Stimulated activated CD8-positive, alpha-beta memory T cell treated with anti-CD3 and anti-CD28 coated beads, Interleukin-4, amount 100 ng/mL, for 1 hour (primary cell): ENCODE data around the gene TBC1D30.

ENCODE experiments used
- DNase-seq, 2 donors: peaks; one replicate each; pipeline ENCODE4 v3.0.0-alpha.2; 2020; ENCODE audit warnings: low read depth in 2 of 2, low spot score in 1 of 2

The TBC1D30 gene

GRCh38 chr12:64802180-64802775 lies 22.2 kb upstream of the TBC1D30 start:
- peak in 1 of 2 donors; percentile 15 for DNase-seq

GRCh38 chr12:64806173-64806572 lies 18.3 kb upstream of the TBC1D30 start:
- no peak for DNase-seq

GRCh38 chr12:64806593-64807460 lies 17.6 kb upstream of the TBC1D30 start:
- DNase-seq = no peak

- no peak for DNase-seq
Observed at GRCh38 chr12:64808110-64808509, 16.3 kb upstream of the TBC1D30 start.

- DNase-seq = no peak
Observed at GRCh38 chr12:64810831-64811230, 13.6 kb upstream of the TBC1D30 start.

- no peak for DNase-seq
Observed at GRCh38 chr12:64813723-64814122, 10.7 kb upstream of the TBC1D30 start.

GRCh38 chr12:64814432-64814831 lies 10.0 kb upstream of the TBC1D30 start:
- no peak for DNase-seq

GRCh38 chr12:64819816-64820402 lies 4.5 kb upstream of the TBC1D30 start:
- no peak for DNase-seq

GRCh38 chr12:64820593-64820992 lies 3.9 kb upstream of the TBC1D30 start:
- no peak for DNase-seq

- DNase-seq = no peak
Observed at GRCh38 chr12:64821116-64821630, 3.3 kb upstream of the TBC1D30 start.

- no peak for DNase-seq
Observed at GRCh38 chr12:64824130-64824499, 332 bp upstream of the TBC1D30 start.

- DNase-seq = no peak
Observed at GRCh38 chr12:64825143-64826021, 935 bp downstream of the TBC1D30 start.

- no peak for DNase-seq
Observed at GRCh38 chr12:64826234-64826633, 1.8 kb downstream of the TBC1D30 start.

- DNase-seq = no peak
Observed at GRCh38 chr12:64828713-64829112, 4.3 kb downstream of the TBC1D30 start.

GRCh38 chr12:64833928-64834327 lies 9.5 kb downstream of the TBC1D30 start:
- no peak for DNase-seq

- DNase-seq = no peak
Observed at GRCh38 chr12:64835901-64836300, 11.5 kb downstream of the TBC1D30 start.

GRCh38 chr12:64836856-64837255 lies 12.4 kb downstream of the TBC1D30 start:
- no peak for DNase-seq

GRCh38 chr12:64837427-64837826 lies 13.0 kb downstream of the TBC1D30 start:
- no peak for DNase-seq

GRCh38 chr12:64840119-64840518 lies 15.7 kb downstream of the TBC1D30 start:
- DNase-seq = no peak

GRCh38 chr12:64840949-64841717 lies 16.7 kb downstream of the TBC1D30 start:
- no peak for DNase-seq
